Lower leg skin (tissue), 4 donors: Measurements from ENCODE around the gene GOLGA3. TPM values are rescaled to one million over a fixed set of nuclear protein-coding genes. Genes with fewer than 3 reads are reported as not detected.

Experiments
- DNase-seq, 2 donors: peaks; one replicate each; pipeline ENCODE4 v3.0.0-alpha.2; 2019; ENCODE audit warnings: low spot score in 2 of 2
- H3K4me3 ChIP-seq: fragments of 200-600 bp; sonication (generic); 2 replicates; pipeline ENCODE4 v1.5.1; 2017; ENCODE audit warnings: mild to moderate bottlenecking, low read depth; ENCODE audit not compliant: poor library complexity, severe bottlenecking
- CTCF ChIP-seq, 3 donors: fragments of 450-650 bp; IDR thresholded peaks; one replicate each; pipeline ENCODE4 v1.5.1; 2016; ENCODE audit warnings: antibody characterized with exemption in 3 of 3, mild to moderate bottlenecking in 3 of 3, moderate library complexity in 2 of 3
- POLR2A ChIP-seq, 2 donors: fragments of 450-650 bp; IDR thresholded peaks; one replicate each; pipeline ENCODE4 v1.6.1; 2016 to 2017; ENCODE audit warnings: antibody characterized with exemption in 2 of 2, mild to moderate bottlenecking in 1 of 2, moderate library complexity in 1 of 2
- WGBS, 2 donors: methylation state at CpG; one replicate each; pipeline ENCODE4 v1.1.5; 2018; 5-methylcytosine and 5-hydroxymethylcytosine counted together
- intact Hi-C: fragments of 100-400 bp; cut with DNase I; formaldehyde crosslinking; loops from one replicate; pipeline ENCODE4 v1.15.0; 2023; ENCODE audit warnings: low total_unique reads
- total RNA-seq, 4 donors: library from RNA; depleted of rRNA; stranded (reverse); fragments of >200 nt; gene quantifications; one replicate each; pipeline ENCODE4 v1.1.0, GENCODE V29; 2016

GOLGA3 gene
- total RNA-seq, 4 donors from 2014 or later: 44.5 to 81.0 (median 74.7) TPM

GRCh38 chr12:132775502-132776229 lies 53.0 kb downstream of the GOLGA3 start:
- no peak for TF ChIP-seq POLR2A (IDR thresholded peaks at IDR 0.05)
- TF ChIP-seq CTCF (IDR thresholded peaks at IDR 0.05): no peak
- WGBS, 2 donors: 94% methylated on average over 23 of the region's 24 CpGs

GRCh38 chr12:132774646-132775275 lies 53.9 kb downstream of the GOLGA3 start:
- no peak overlapping the region for H3K4me3 ChIP-seq
- TF ChIP-seq CTCF (IDR thresholded peaks at IDR 0.05) (no peak), POLR2A (IDR thresholded peaks at IDR 0.05) (no peak)
- intact Hi-C loops: no loop called here
- no peak for DNase-seq
- WGBS, 2 donors: 92 to 93% methylated on average over 30 of the region's 30 CpGs

More at GRCh38 chr12:132775502-132776229, 53.0 kb downstream of the GOLGA3 start:
- DNase-seq: no peak
- intact Hi-C loops: no loop called here
- H3K4me3 ChIP-seq: no peak overlapping the region

GRCh38 chr12:132774159-132774558 lies 54.5 kb downstream of the GOLGA3 start:
- 88 to 92% methylated on average over 18 of the region's 18 CpGs for WGBS, 2 donors
- H3K4me3 ChIP-seq: no peak overlapping the region
- intact Hi-C loops: no loop called here
- TF ChIP-seq CTCF (IDR thresholded peaks at IDR 0.05): no peak
- no peak for TF ChIP-seq POLR2A (IDR thresholded peaks at IDR 0.05)
- DNase-seq: no peak

GRCh38 chr12:132773077-132773955 lies 55.4 kb downstream of the GOLGA3 start:
- no peak overlapping the region for H3K4me3 ChIP-seq
- intact Hi-C loops: no loop called here
- DNase-seq: no peak
- no peak for TF ChIP-seq POLR2A (IDR thresholded peaks at IDR 0.05)
- TF ChIP-seq CTCF (IDR thresholded peaks at IDR 0.05): no peak
- WGBS, 2 donors: 94% methylated on average over 41 of the region's 41 CpGs

GRCh38 chr12:132772606-132773005 lies 56.1 kb downstream of the GOLGA3 start:
- TF ChIP-seq POLR2A (IDR thresholded peaks at IDR 0.05) (no peak), CTCF (IDR thresholded peaks at IDR 0.05) (no peak)
- H3K4me3 ChIP-seq: no peak overlapping the region
- intact Hi-C loops: no loop called here
- WGBS, 2 donors: 81 to 88% methylated on average over 14 of the region's 14 CpGs
- no peak for DNase-seq
